Neural progenitor cell (in vitro differentiated cells): Measurements from ENCODE around the gene LILRB3.

ENCODE experiments used
- CTCF ChIP-seq: fragments of 200-600 bp; sonication (generic); IDR thresholded peaks from 2 replicates; pipeline ENCODE4 v1.5.1; 2017; ENCODE audit warnings: antibody characterized with exemption, mild to moderate bottlenecking
- EZH2 ChIP-seq: fragments of 200-600 bp; sonication (generic); IDR thresholded peaks from 2 replicates; pipeline ENCODE4 v1.6.1; 2017; ENCODE audit warnings: antibody characterized with exemption, mild to moderate bottlenecking, moderate library complexity
- EZH2phosphoT487 ChIP-seq: fragments of 200-600 bp; sonication (generic); IDR thresholded peaks from 2 replicates; pipeline ENCODE4 v1.6.1; 2017; ENCODE audit warnings: antibody characterized with exemption

GRCh38 chr19:54193011-54193410 lies 29.8 kb downstream of the LILRB3 start:
- no peak for TF ChIP-seq CTCF
- TF ChIP-seq EZH2: no peak
- TF ChIP-seq EZH2phosphoT487: no peak
